Measurements from ENCODE around the gene ZDHHC8.
"Not testable (repeated sequence)": the region's sequence is repeated elsewhere in the genome, so short reads cannot be mapped to it uniquely, and the experiment has no call there.

ZDHHC8 gene

DNA sequence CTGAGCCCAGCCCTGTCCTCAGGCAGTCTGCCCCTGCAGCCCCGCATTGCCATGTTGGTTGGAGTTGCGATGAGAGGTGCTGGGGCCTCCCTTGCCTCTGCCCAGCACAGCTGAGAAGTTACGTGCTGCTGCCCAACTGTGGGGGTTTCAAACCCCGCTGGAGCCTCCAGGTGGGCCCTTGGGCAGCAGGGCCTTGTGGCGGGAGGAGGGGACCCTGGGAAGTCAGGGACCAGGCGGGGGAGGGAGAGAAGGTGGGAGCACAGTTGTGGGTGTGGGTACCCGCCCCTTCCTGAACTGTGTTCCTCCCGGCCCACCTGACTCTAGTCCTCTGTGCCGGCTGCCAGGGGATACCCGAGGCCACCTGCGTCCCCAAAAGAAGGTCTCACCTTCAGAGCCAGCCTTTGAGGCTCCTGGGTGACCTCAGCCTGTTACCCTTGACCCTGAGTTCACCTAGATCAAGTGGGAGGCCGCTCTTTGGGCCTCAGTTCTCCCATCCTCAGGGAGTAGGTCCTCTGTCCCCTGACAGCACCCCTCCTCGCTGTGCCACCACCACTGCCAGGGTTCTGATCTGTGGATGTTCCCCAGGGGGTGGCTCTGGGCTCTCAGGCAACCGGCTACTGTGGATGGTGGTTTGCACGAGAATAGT, 26.9 kb downstream of the ZDHHC8 start:
- DNase-seq (ENCODE audit: low read depth in 2 of 2): no peak

DNA sequence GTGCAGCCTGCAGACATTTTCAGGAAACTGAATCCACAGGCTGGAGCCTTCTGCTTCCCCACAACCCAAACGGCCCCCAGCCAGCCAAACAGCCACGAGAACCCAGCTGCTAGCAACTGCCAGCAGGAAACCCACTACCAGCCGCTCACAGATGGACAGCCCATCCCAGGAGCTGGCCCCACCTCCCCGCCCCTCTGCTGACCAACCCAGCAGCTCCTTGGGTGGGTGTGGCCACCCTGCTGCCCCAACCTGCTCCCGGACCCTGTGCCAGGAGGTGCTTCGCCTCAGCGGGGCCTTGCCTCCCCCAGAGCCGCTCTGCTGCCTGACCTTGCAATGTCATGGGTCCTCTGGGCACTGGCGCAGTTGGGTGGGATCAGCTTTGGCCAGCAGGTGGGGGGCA, 27.5 kb downstream of the ZDHHC8 start:
- no peak for DNase-seq (ENCODE audit: low read depth in 2 of 2)

DNA sequence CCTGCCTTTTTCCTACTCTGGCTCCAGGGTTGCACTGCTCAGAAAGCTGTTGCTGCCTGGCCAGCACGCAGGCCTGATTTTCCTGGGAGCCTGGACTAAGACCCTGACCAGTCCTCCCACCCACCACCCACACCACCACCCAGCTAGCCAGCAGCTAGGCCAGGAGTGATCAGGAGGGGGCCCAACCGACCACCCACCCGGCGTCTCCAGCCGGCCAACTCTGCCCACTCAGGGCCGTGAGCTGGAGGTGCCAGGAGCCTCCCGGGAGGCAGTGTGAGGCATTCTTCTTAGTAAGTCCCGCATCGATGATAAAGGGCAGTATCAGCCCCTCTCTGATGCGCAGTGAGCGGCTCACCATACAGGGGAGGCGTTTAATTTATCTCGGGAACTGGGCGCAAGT, 27.9 kb downstream of the ZDHHC8 start:
- not testable (repeated sequence) for DNase-seq (ENCODE audit: low read depth in 2 of 2)

DNA sequence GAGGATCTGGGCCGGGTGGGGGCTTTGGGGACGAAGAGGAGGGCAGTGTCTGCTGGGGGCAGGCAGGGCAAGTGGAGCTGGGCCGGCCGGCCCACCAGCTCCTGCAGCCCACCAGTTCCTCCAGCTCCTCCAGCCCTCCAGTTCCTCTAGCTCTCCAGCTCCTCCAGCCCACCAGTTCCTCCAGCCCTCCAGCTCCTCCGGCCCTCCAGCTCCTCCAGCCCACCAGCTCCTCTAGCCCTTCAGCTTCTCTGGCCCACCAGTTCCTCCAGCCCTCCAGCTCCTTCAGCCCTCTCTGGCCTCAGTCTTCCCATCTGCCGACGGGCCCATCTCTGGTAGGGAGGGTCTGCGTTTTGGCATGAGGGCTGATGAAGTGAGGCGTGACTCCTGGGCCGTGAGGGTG, 28.4 kb downstream of the ZDHHC8 start:
- DNase-seq (ENCODE audit: low read depth in 2 of 2): no peak

DNA sequence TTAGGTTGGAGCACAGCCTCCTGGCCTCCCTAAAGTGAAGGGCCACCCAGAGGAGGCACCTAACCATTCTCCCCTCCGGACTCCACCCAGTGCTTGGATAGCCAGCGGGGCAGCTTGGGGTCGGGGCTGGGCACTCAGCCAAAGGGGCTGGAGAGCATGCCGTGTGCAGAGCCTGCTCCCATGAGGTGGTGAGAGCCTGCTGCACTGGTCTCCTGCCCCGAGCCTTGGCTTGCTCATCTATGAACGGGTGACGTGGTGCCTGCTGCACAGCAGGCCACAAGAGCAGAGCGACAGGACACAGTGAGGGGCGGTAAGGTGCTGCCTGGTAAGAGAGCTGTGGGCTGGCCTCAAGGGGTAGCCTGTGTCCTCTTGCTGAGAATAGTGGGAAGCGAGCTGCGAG, 33.3 kb downstream of the ZDHHC8 start:
- no peak for DNase-seq (ENCODE audit: low read depth in 2 of 2)

DNA sequence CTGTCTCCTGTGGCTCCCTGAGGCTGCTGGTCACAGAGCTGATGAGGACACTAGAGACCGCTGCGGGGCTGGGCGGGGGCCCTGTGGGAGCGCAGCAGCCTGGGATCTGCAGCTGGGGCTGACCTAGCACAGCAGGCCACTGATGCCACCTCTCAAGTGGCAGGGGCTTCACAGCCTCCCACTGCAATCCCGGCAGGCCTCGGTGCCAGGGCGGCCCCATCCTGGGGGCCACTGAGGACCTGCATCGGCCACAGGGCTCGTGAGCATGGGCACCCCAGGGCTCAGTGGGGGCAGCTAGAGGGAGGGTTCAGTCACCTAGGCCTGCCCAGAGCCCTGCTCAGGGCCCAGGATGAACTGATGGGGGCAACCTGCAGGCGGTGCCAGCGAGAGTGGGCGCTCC, 33.8 kb downstream of the ZDHHC8 start:
- DNase-seq (ENCODE audit: low read depth in 2 of 2): no peak

DNA sequence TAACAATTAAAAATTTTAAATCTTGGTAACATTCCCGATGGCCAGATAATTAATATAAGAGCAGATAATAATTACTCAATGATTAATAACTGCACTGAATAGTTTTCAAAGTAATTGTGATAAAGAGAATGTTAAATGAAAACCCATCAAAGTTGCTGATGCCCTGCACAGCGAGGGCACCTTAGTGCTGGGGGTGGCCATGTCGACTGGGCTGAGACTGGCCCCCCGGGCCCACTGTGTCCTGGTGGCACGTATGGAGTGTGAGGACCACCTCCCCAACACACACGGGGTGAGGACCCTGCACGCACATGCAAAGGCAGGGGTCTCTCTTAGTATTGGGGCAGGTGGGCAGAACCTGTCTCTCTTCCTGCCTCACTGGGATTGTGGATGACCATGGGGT, 34.3 kb downstream of the ZDHHC8 start:
- no peak for DNase-seq (ENCODE audit: low read depth in 2 of 2)

DNA sequence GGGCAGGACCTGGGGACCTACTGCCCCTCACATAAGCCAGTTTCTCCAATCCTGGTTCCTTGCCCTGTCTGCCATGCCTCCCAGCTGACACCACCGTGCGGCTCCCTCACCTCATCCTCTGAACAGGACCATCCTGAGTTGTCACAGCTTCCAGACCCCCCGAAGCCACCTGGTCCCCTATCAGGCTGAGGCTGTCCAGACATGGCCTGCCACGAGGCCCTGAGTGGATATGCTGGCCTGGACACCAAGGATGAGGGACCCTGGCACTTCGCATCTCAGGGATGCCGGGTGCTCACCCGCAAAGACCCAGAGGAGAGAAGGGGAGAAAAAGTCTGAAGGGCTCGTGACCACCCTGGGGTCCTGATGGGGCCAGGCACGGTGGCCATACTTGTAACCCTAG, 35.1 kb downstream of the ZDHHC8 start:
- no peak for DNase-seq (ENCODE audit: low read depth in 2 of 2)

DNA sequence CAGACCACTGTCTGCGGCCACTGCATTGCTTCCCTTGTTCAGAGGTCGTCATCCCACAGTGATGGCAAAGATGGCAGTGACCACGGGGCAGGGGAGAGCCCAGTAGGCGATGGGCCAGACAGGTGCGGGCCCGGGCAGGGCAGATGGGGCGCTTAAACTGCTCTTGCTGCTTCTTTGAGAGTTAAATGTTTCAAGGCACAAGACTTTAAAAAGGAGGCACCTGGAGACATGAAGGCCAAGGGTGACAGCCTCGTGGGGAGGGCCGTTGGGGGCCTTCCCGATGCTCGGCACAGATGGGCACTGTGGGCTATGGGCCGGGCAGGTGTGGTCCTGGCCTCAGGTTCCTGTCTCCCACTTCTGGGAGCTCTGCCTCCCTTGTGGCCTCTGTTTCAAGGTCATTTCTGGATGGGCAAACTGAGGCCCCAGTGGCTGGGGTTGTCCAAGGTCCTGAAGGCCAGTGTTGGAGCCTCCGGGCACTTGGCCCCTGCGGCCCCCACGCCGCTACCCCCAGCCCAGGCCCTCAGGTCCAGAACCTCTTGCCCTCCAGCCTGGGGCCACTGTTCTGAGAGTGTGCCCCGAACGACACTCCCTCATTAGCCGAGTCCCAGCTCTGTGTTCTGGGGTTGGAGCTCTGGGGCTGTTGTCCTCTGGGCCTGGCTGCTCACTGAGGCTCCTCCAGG, 36.2 kb downstream of the ZDHHC8 start:
- no peak for DNase-seq (ENCODE audit: low read depth in 2 of 2)

DNA sequence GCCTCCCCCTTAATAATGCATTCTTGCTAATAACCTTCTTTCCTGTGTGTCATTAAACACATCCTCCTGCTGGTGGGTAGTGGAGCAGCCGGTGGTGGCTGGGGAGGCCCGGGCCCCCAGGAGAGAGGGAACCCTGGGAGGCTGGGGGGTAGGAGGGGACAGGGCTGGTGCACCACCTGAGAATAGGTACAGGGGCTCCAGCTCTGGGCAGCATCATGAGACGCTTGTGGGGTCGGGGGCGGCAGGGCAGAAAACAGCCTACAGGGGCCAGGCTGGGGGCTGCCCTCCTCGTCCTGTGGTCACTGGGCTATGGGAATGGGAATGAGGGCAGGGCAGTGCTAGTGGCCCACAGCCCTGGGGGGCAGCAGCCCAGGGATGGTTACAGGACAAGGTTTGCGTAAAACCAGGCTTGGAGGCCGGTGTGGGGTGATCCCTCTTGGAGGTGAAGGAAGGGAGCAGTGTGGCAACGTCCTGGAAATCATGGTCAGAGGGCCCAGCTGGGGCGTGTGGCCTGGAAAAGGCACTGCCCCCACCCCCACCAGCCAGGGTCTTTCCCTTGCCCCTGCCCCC, 37.7 kb downstream of the ZDHHC8 start:
- no peak for DNase-seq (ENCODE audit: low read depth in 2 of 2)

DNA sequence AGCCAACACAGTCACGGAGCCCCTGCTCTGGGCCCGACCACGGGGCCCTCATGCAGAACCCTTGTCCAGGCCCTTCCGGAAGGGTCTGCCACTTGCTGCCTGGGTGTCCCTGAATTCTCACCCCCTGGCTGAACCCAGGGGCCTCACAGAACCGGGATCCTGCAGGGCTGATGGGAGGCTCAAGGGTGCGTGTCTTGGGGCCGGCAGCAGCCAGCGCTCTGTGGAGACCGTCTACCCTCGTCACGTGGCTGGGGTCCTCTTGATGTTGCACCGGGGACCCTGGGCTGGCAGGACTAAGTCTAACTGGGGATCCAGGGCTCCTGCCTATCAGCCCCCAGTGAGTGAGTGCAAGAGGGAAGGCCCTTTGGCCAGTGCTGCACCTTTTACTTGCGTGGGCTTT, 38.6 kb downstream of the ZDHHC8 start:
- no peak for DNase-seq (ENCODE audit: low read depth in 2 of 2)

DNA sequence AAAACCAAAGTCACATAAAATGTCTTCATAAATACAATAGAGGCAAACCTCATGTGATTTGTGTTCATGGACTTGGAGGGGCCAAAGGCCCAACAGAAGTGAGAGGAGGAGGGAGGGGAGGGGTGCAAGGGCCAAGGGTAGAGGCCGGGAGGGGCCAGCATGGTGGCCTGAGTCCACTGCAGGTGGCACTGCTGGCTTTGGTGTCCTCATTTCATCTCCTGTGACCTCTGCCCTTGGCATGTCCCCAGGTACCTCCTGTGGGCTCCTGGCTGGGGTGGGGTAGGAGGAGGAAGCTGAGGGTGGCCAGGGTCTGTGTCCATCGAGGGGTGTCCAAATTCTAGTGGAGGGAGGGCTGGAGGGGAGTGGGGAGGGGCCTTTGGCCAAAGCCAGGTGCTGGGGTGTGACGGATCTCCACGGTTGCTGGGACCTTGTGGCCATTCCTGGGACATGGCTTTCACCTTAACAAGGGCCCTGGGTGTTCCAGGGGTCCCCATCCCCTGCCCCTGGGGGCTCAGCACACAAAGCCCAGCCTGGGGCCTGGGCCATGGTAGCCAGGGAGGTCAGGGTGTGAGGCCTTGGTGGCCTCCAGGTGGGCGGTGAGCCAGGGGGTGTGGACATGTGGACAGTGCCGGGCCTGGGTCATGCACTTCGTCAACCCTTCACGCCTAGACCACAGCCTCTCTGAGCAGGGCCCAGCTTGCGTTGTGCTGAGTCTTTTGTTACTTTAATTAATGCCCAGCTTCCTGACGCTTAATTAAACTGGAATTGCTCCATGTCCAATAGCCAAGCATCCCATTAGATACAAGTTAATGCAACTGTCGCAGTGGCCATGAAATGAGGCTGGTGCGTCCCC, 39.9 kb downstream of the ZDHHC8 start:
- no peak for DNase-seq (ENCODE audit: low read depth in 2 of 2)

DNA sequence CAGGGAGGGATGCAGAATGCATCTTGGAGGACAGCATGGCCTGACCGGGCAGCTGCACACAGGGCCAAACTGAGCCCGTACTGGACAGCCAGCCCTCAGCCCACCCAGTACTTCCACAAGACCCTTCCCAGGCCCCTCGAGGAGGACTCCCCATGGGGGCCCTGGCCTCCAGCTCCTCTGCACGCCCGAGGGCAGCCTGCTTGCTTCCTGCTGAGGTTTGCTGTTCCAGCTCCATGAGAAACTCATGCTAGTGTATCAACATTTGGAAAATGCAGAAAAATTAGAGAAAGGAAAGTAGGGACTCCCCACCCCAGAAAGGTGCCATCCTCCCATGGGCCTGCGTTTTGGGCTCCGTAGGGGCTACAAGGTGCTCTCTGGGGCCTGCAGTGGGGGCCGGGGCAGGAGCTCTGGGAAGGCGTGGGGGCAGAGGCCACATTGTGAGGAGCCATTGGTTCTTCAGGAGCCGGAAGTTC, 40.6 kb downstream of the ZDHHC8 start:
- DNase-seq (ENCODE audit: low read depth in 2 of 2): no peak

DNA sequence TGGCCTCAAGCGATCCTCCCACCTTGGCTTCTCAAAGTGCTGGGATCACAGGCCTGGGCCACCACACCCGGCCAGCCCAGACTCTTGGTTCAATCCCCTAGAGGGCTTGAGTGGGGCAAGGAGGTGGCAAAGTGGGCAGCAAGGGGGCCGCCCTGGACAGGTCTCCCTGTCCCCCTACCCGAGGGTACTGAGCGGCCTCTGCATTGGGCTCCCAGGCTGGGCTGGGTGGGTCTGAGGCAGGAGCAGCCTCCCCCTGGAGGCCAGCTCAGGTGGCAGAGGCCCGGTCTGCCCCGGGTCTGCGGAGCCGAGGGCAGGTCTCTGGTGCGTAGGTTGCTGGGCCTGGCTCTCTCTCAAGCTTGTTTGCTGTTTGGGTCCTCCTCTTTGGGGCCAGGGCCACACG, 41.6 kb downstream of the ZDHHC8 start:
- no peak for DNase-seq (ENCODE audit: low read depth in 2 of 2)

DNA sequence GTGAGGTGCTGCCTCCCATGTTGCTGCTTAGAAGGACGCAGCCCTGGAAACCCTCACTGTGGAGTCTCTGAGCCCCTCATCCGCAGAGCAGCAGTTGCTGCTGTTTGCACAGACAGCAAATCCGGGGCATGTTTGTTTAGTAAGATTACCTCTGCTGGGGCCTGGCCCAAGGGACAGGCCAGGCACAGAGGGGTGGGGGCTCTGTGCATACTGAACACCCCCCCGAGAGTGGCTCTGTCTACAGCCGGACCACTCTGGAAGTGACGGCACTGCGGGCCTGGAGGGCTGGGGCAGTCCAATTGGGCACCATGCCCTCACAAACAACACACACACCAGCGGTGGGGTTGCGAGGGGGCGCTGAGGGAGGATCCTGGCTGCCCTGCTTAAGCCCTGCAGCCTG, 42.2 kb downstream of the ZDHHC8 start:
- no peak for DNase-seq (ENCODE audit: low read depth in 2 of 2)

DNA sequence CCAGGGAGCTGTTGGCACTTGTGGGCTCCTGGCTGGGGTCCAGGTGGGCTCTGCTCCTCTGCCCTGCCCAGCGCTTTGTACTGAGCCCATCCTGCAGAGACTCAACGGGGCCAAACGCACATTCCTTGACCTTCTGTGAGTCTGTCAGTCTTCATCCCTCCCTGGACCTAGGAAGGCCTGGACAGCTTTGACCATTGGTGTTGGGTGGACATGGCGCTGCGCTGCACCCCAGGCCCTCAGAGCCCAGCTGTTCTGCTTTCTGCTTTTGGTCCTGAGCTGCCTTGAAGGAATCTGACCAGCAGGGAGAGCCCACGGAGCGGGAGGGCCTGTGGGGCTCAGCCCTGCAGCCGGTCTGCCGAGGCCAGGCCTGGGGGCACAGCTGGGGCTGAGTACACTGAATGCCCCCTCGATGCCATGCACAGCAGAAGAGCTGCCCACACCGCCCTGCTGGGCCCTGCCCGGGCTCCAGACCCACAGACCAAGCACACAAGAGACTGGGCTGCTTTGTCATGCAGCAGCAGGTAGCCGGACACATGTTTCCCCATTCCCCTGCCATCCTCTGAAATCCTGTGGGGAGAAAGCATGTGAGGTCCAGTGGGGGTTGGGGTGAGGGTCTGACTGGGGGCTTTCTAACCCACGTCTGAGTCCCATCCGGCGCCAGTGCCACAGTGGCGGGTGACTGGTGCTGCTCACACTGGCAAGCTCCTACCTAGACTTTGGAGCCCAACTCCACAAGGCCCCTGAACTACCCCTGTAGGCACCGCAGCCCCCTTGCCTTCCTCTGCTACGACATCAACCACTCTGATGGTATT, 43.4 kb downstream of the ZDHHC8 start:
- no peak for DNase-seq (ENCODE audit: low read depth in 2 of 2)

DNA sequence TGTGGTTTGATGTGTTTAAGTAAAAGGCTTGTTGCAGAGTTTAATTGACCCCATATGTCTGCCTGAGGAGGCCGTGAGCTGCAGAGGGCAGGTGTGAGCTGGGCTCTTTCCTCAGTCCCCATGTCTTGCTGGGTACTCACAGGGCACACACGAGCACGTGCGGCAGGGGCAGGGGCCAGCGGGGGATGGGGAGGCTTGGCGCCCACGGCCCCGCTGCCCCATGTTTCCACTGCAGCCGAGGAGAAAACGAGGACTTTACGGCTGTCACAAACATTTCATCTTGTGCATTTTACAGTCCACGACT, 43.9 kb downstream of the ZDHHC8 start:
- no peak for DNase-seq (ENCODE audit: low read depth in 2 of 2)

DNA sequence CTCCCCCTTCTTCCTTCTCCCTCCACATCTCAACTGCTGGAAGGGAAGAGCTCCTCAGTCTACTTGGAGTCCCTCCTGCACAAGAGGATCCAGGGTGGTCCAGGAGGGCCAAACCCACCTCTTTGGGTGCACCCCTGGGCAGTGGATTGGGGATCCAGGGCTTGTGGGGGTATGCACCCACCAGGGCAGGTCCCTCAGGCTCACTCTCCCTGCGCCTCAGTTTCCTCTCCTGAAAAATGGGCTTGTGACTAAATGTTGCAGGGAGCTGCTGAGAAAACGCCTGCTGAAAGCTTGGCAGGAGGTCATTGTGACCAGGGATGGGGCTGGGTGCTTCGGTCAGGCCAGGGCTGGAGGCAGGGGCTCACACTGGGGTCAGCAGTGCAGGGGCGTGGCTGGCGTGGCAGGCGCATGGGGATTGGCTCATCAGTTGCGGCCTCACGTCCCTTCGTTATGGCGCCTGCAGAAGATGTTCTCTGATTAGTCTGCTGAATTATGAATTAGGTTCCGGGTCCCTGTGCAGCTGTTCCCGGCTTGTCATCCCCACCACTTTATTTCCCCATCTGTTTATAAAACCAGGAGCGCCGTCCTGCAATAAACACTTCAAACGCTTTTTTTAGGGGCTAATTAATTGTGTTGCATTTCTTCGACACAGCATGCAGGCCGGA, 44.9 kb downstream of the ZDHHC8 start:
- DNase-seq (ENCODE audit: low read depth in 2 of 2): no peak

DNA sequence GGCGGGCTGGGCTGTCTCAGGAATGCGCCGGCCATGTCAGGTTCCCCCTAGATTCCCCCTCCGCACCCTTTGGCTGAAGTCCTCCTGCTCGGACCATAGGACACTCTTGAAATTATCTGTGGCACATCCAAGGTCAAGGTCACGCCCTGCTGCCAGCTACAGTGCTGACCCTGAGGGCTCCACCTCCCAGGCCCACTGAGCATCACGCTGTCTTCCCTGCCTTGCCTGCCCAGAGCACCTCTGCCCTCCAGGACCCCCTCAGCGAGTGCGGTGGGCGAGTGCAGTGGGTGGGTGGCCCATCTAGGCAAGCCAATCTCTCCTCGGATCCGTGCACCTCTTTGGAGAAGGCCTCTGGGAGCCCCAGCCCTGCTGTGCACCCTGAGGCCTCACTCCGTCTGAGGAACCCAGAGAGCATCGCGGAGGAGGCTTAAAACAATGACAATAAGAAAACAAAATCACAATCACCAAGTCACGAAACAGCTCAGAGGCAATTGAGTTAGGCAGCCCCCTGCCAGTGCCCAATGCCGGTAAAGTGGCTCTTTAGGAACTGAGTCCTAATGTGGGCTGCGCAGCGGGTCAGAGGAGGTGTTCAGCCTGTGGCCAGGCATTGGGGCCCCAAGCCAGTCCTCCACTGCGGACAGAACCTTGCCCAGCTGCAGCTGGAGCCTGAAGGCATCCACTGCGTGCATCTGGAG, 45.8 kb downstream of the ZDHHC8 start:
- no peak for DNase-seq (ENCODE audit: low read depth in 2 of 2)

DNA sequence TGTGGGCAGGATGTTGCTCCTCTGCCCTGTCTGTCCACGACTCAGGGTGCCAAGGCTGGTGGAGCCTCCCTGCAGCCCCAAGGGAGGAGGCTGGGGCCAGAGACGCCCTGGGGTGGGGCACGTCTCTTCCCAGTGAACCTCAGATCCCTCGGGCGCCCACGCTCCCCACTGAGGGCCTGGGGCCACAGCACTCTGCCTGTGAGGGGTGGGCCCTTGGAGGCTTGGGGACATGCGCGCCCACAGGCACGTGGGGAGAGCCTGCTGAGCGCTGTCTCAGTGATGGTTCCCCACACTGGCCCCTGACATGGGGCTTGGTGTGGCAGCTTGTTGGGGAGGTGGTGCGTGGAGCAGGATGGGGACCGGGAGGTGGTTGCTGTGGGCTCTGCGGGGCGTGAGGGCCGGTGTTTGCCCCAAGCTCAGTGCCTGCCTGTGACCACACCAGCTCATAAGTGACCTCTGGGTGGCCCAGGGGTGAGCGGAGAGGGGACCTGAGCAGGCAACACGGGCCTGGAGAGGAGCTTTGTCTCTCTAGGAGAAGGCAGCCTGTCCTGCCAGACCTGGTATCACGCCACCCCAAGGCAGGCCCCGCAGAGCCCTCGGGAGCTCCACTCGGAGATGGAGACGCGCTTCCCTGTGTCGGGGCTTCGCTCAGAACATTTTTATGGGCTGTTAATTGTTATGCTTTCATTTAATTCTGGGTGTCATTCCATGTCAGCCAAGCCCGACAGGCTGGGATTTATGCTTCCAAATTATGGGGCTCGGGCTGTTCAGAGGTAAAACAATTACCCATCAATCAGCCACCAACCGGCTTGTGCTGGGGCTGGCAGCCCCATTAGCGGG, 46.7 kb downstream of the ZDHHC8 start:
- DNase-seq (ENCODE audit: low read depth in 2 of 2): no peak
